PC-3 (cell line): ENCODE data around the gene APOLD1. TPM values are rescaled to one million over a fixed set of nuclear protein-coding genes. Genes with fewer than 3 reads are reported as not detected.

Source experiments
- ATAC-seq: fragments of 200-7000 bp; cut with Tn5 transposase; 2 replicates; pipeline ENCODE4 v1.9.1; 2020; ENCODE audit warnings: mild to moderate bottlenecking, moderate library complexity
- BruUV-seq: library from RNA; stranded (reverse); fragments of 400-500 nt; replicated peaks from 2 replicates; lab custom pipeline; 2021; lab: Mats Ljungman, UMichigan
- CTCF ChIA-PET: fragments of 300-600 bp; sonication (Branson Sonifier 250); formaldehyde crosslinking; loops from one replicate; lab custom pipeline; 2022; ENCODE audit warnings: antibody characterized with exemption; lab: Charles Lee
- POLR2A ChIA-PET: fragments of 300-600 bp; sonication (Branson Sonifier 250); formaldehyde crosslinking; loops from one replicate; lab custom pipeline; 2022; ENCODE audit warnings: antibody characterized with exemption; ENCODE audit not compliant: unreplicated experiment; lab: Charles Lee
- DNase-seq: peaks from one replicate; pipeline ENCODE4 v3.0.0-alpha.2; 2015
- H2AFZ ChIP-seq: fragments of 300-600 bp; sonication (generic); 2 replicates; pipeline ENCODE4 v1.6.0; 2016; ENCODE audit warnings: antibody characterized with exemption, low read length
- H3F3A ChIP-seq: fragments of 300-600 bp; sonication (generic); one replicate; pipeline ENCODE4 v1.6.0; 2017; ENCODE audit warnings: antibody characterized with exemption, low read length, control low read depth, mild to moderate bottlenecking; ENCODE audit not compliant: unreplicated experiment
- H3K27ac ChIP-seq: fragments of 300-600 bp; sonication (generic); 2 replicates; pipeline ENCODE4 v1.5.1; 2016; ENCODE audit warnings: mild to moderate bottlenecking, low read length
- H3K27me3 ChIP-seq: fragments of 300-600 bp; sonication (generic); 2 replicates; pipeline ENCODE4 v1.6.1; 2016; ENCODE audit warnings: low read length, mixed read lengths
- H3K36me3 ChIP-seq: fragments of 300-600 bp; sonication (generic); 2 replicates; pipeline ENCODE4 v1.6.1; 2016; ENCODE audit warnings: low read depth, mixed run types, low read length, mixed read lengths
- H3K4me1 ChIP-seq: fragments of 300-600 bp; sonication (generic); 2 replicates; pipeline ENCODE4 v1.5.1; 2016; ENCODE audit warnings: low read length; ENCODE audit not compliant: insufficient read depth
- H3K4me2 ChIP-seq: fragments of 300-600 bp; sonication (generic); 2 replicates; pipeline ENCODE4 v1.6.0; 2016; ENCODE audit warnings: low read length
- H3K4me3 ChIP-seq: fragments of 300-600 bp; sonication (generic); 2 replicates; pipeline ENCODE4 v1.5.1; 2016; ENCODE audit warnings: mild to moderate bottlenecking, low read length, mixed read lengths
- H3K79me2 ChIP-seq: fragments of 300-600 bp; sonication (generic); 2 replicates; pipeline ENCODE4 v1.6.1; 2017; ENCODE audit warnings: low read length, mixed read lengths
- H3K9ac ChIP-seq: fragments of 300-600 bp; sonication (generic); 2 replicates; pipeline ENCODE4 v1.6.0; 2016; ENCODE audit warnings: mild to moderate bottlenecking, low read length
- H3K9me2 ChIP-seq: fragments of 300-600 bp; sonication (generic); replicated peaks from 2 replicates; pipeline ENCODE4 v1.6.1; 2016; ENCODE audit warnings: mixed run types, low read length, mixed read lengths
- H3K9me3 ChIP-seq: fragments of 300-600 bp; sonication (generic); 2 replicates; pipeline ENCODE4 v1.6.1; 2016; ENCODE audit warnings: low read length, mixed read lengths
- H4K20me1 ChIP-seq: fragments of 300-600 bp; sonication (generic); 2 replicates; pipeline ENCODE4 v1.6.1; 2016; ENCODE audit warnings: low read length, mixed read lengths
- EZH2 ChIP-seq: fragments of 300-600 bp; sonication (generic); IDR thresholded peaks from one replicate; pipeline ENCODE4 v1.6.1; 2017; ENCODE audit warnings: antibody characterized with exemption, mild to moderate bottlenecking, low read length; ENCODE audit not compliant: unreplicated experiment
- EZH2phosphoT487 ChIP-seq: fragments of 300-600 bp; sonication (generic); IDR thresholded peaks from 2 replicates; pipeline ENCODE4 v1.6.1; 2018; ENCODE audit warnings: mild to moderate bottlenecking, antibody characterized with exemption, low read length, borderline replicate concordance
- intact Hi-C: fragments of 100-400 bp; cut with micrococcal nuclease; formaldehyde crosslinking; loops from 2 replicates; pipeline ENCODE4 v1.9.0; 2023
- total RNA-seq: library from RNA; depleted of rRNA; stranded (reverse); fragments of >200 nt; gene quantifications from 2 replicates; pipeline ENCODE4 v1.2.3, GENCODE V29; 2014
- TF ChIP-seq, protein P1 (sequence below): fragments of 300-600 bp; sonication (generic); conservative IDR thresholded peaks from 2 replicates; pipeline ENCODE4 v1.5.1; 2017; ENCODE audit warnings: antibody characterized with exemption, low read depth, mild to moderate bottlenecking, low read length

Gene APOLD1
- total RNA-seq, 1 experiment from 2014 or later, result 3.5 TPM

DNA sequence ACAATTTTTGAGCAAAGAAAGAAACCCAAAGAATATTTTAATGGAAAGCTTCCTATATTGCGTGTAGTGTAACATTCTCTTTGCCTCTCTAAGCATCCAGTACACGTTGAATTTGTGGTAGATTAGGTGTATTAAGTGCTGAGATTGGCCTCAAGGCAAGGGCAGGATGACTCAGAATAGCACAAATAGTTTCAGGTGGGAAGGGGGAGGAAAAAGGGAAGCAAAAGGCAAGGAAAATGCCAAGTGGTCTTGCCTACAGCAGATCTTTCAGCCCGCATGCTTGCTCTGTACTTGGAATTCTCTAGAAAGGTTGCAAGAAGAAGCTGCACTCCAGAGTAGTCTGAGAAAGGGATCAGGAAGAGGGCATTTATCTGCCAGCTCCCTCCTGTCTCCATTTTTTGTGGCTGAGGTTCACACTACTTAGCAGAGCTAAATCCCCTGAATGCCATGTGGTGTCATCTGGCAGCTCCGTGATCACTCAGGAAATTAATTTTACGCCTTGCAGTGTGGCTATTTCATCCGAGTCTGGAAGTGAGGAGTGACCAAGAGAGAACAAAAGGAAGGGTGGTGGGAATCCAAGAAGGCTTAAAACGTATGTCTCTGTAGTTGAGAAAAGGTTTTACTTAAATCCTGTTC, 39.8 kb upstream of the APOLD1 start:
- TF ChIP-seq EZH2, result no peak
- no peak for TF ChIP-seq EZH2phosphoT487
- TF ChIP-seq, protein P1, sequence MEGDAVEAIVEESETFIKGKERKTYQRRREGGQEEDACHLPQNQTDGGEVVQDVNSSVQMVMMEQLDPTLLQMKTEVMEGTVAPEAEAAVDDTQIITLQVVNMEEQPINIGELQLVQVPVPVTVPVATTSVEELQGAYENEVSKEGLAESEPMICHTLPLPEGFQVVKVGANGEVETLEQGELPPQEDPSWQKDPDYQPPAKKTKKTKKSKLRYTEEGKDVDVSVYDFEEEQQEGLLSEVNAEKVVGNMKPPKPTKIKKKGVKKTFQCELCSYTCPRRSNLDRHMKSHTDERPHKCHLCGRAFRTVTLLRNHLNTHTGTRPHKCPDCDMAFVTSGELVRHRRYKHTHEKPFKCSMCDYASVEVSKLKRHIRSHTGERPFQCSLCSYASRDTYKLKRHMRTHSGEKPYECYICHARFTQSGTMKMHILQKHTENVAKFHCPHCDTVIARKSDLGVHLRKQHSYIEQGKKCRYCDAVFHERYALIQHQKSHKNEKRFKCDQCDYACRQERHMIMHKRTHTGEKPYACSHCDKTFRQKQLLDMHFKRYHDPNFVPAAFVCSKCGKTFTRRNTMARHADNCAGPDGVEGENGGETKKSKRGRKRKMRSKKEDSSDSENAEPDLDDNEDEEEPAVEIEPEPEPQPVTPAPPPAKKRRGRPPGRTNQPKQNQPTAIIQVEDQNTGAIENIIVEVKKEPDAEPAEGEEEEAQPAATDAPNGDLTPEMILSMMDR, result no peak
- no peaks in the 10 kb centered on the region for H3F3A ChIP-seq
- no peaks in the 10 kb centered on the region for H3K9me2 ChIP-seq
- H3K36me3 ChIP-seq, result no peaks in the 10 kb centered on the region
- H3K9ac ChIP-seq, result no peak overlapping the region
- H3K79me2 ChIP-seq, result no peaks in the 10 kb centered on the region
- no peaks in the 10 kb centered on the region for H3K27me3 ChIP-seq
- H3K4me3 ChIP-seq, result no peak overlapping the region
- POLR2A ChIA-PET, result no interaction called here
- H3K4me1 ChIP-seq, result peaks cover 15% of the 10 kb centered on the region
- ATAC-seq (peak; percentile 43; the same call in 1 of the 2 replicates), DNase-seq (peak; percentile 52)
- intact Hi-C loops, result no loop called here
- H4K20me1 ChIP-seq, result no peaks in the 10 kb centered on the region
- H3K27ac ChIP-seq, result no peak overlapping the region; the same call in 1 of the 2 replicates
- H3K9me3 ChIP-seq, result no peaks in the 10 kb centered on the region
- CTCF ChIA-PET, result no interaction called here
- BruUV-seq, result no TSS peak
- 0 out of 2 replicates have a peak overlapping the region, but pooled peaks have one; percentile 30 for H3K4me2 ChIP-seq
- H2AFZ ChIP-seq, result no peak overlapping the region

GRCh38 chr12:12747278-12747677, 38.2 kb upstream of the APOLD1 start:
- H3K79me2 ChIP-seq, result no peaks in the 10 kb centered on the region
- H3K4me3 ChIP-seq, result no peak overlapping the region
- ATAC-seq (no peak), DNase-seq (no peak)
- H2AFZ ChIP-seq, result no peak overlapping the region
- H3K27ac ChIP-seq, result no peak overlapping the region
- H3K4me1 ChIP-seq, result peaks cover 15% of the 10 kb centered on the region
- no peaks in the 10 kb centered on the region for H3K9me3 ChIP-seq
- H3K36me3 ChIP-seq, result no peaks in the 10 kb centered on the region
- CTCF ChIA-PET, result no interaction called here
- H3F3A ChIP-seq, result no peaks in the 10 kb centered on the region
- no peaks in the 10 kb centered on the region for H4K20me1 ChIP-seq
- H3K27me3 ChIP-seq, result no peaks in the 10 kb centered on the region
- no TSS peak for BruUV-seq
- no peak overlapping the region for H3K9ac ChIP-seq
- POLR2A ChIA-PET, result no interaction called here
- TF ChIP-seq, protein P1, result no peak
- TF ChIP-seq EZH2phosphoT487 (no peak), EZH2 (no peak)
- intact Hi-C loops, result no loop called here
- H3K4me2 ChIP-seq, result no peak overlapping the region
- no peaks in the 10 kb centered on the region for H3K9me2 ChIP-seq

- no peaks in the 10 kb centered on the region for H3K27me3 ChIP-seq
- ChIA-PET POLR2A (no interaction called here), CTCF (no interaction called here)
- H3K36me3 ChIP-seq, result no peaks in the 10 kb centered on the region
- H3K4me2 ChIP-seq, result no peak overlapping the region
- BruUV-seq, result no TSS peak
- no peak overlapping the region for H3K4me3 ChIP-seq
- ATAC-seq (no peak), DNase-seq (no peak)
- no peaks in the 10 kb centered on the region for H3F3A ChIP-seq
- no peaks in the 10 kb centered on the region for H3K79me2 ChIP-seq
- H3K9ac ChIP-seq, result no peak overlapping the region
- no peaks in the 10 kb centered on the region for H3K9me3 ChIP-seq
- no peaks in the 10 kb centered on the region for H3K9me2 ChIP-seq
- H4K20me1 ChIP-seq, result no peaks in the 10 kb centered on the region
- intact Hi-C loops, result no loop called here
- TF ChIP-seq EZH2 (no peak), EZH2phosphoT487 (no peak)
- TF ChIP-seq, protein P1, result no peak
- H2AFZ ChIP-seq, result no peak overlapping the region
- peaks cover 15% of the 10 kb centered on the region for H3K4me1 ChIP-seq
- H3K27ac ChIP-seq, result no peak overlapping the region
Observed at GRCh38 chr12:12748044-12748443, 37.4 kb upstream of the APOLD1 start.
